ENCODE results near the gene TMEM233. TPM values are rescaled to one million over a fixed set of nuclear protein-coding genes. Genes with fewer than 3 reads are reported as not detected.

Gene TMEM233
- total RNA-seq: not detected in 2 replicates

DNA sequence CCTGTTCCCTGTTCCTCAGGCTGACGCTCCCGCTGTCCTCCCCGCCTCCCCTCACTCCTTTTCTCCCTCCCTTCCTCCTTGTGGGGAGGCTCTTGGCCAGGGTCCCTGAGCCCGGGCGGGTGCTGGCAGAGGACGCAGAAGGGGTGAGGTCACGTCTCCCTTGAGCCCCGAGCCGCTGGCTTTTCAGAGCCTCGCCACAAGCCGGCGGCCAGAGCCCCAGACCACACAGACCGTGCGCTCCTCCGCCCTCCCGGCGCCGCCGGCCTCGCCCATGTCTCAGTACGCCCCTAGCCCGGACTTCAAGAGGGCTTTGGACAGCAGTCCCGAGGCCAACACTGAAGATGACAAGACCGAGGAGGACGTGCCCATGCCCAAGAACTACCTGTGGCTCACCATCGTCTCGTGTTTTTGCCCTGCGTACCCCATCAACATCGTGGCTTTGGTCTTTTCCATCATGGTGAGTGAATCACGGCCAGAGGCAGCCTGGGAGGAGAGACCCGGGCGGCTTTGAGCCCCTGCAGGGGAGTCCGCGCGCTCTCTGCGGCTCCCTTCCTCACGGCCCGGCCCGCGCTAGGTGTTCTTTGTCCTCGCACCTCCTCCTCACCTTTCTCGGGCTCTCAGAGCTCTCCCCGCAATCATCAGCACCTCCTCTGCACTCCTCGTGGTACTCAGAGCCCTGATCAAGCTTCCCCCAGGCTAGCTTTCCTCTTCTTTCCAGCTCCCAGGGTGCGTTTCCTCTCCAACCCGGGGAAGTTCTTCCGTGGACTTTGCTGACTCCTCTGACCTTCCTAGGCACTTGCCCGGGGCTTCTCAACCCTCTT lies at the start of gene TMEM233:
Gene TMEM233, plus strand, starts transcription at position 197 of the 821 bp plus-strand sequence. Its CDS starts 75 bp downstream, at position 272.
- no peak for DNase-seq
- no peaks in the 10 kb centered on the region for H3K9me3 Mint-ChIP-seq
- TF ChIP-seq, protein P1, sequence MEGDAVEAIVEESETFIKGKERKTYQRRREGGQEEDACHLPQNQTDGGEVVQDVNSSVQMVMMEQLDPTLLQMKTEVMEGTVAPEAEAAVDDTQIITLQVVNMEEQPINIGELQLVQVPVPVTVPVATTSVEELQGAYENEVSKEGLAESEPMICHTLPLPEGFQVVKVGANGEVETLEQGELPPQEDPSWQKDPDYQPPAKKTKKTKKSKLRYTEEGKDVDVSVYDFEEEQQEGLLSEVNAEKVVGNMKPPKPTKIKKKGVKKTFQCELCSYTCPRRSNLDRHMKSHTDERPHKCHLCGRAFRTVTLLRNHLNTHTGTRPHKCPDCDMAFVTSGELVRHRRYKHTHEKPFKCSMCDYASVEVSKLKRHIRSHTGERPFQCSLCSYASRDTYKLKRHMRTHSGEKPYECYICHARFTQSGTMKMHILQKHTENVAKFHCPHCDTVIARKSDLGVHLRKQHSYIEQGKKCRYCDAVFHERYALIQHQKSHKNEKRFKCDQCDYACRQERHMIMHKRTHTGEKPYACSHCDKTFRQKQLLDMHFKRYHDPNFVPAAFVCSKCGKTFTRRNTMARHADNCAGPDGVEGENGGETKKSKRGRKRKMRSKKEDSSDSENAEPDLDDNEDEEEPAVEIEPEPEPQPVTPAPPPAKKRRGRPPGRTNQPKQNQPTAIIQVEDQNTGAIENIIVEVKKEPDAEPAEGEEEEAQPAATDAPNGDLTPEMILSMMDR (IDR thresholded peaks at IDR 0.05): no peak
- CTCF ChIA-PET: no interaction called here
- H3K27ac Mint-ChIP-seq: no peak within 1 kb of the TSS
- H3K4me3 Mint-ChIP-seq: no peak within 1 kb of the TSS
- POLR2A ChIA-PET: no interaction called here
- peaks cover 61% of the 10 kb centered on the region for H3K27me3 Mint-ChIP-seq
- no peak for ATAC-seq (ENCODE audit: low read depth)
- H3K36me3 Mint-ChIP-seq (ENCODE audit: low read depth): no peaks in the 10 kb centered on the region
- H3K4me1 Mint-ChIP-seq: peaks cover 6% of the 10 kb centered on the region
- intact Hi-C loops (cut with micrococcal nuclease): no loop called here

DNA sequence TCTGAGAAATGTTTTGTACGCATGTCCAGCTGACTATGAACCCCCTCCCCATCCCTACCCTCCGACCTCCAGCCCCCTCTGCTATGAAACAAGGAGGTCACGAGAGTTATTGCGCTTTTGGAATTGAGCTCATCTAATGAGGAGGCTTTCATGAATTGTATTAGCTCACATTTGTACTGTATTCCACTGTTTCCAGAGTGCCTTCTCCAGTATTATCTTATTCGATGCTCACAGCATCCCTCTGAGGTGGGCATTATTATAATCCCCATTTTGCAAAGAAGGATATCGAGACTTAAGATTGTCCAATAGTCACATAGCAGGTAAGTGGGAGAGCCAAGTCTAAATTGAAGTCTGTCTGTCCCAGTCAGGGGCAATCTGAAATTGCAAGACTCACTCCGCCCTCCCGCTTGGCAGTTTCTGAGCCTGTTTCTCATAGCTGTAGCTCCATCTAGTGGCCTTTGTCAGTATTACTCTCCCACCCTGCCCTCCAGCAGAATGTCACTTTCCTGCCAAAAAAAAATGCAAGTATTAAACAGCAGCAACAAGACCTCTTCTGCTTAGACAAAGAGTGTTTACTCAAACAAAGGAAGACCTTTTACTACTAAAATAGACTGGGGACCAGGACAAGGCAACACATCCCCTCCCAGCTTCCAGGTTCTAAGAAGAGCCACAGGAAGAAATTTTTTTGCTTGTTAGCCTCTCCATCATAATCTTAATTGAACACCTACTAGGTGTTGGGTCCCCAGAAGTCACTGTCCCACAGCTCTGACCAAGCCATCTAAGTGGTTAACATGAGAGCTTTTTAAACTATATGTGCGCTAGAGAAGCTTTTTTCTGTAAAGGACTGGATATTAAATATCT lies 48.6 kb upstream of the TMEM233 start:
- Mint-ChIP-seq H3K27me3 (peaks cover 13% of the 10 kb centered on the region), H3K36me3 (ENCODE audit: low read depth) (no peaks in the 10 kb centered on the region), H3K27ac (no peak overlapping the region), H3K4me1 (no peaks in the 10 kb centered on the region), H3K9me3 (no peaks in the 10 kb centered on the region), H3K4me3 (no peak overlapping the region)
- TF ChIP-seq, protein P1 (IDR thresholded peaks at IDR 0.05): peak; percentile 73
- ChIA-PET POLR2A (no interaction called here), CTCF (interaction anchor here (0.6 to 1.7 kb wide), 5 partner anchors 8 to 1140 kb away, joined by 3 to 6 read pairs (median 4); no protein-coding TSS in a partner anchor)
- intact Hi-C loops (cut with micrococcal nuclease): no loop called here
- ATAC-seq (ENCODE audit: low read depth) (peak; percentile 37), DNase-seq (no peak)

DNA sequence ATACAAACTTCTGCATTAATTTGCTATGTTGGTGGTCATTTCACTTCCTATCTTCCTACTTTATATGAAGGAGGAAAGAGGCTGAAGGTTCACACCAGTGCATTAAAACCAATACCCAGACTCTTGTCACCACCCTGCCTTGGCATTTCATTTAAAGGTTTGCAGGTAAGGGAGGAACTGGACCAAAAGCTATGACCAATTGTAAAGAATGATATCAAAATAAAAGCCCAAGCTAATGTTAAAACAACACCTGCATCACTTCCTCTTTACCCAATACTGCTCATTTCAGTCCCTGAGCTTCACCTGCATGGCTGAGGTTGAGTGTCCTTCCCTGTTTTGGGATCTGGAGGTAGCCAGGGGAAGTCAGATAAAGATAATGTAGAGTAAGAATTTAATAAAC lies 47.2 kb upstream of the TMEM233 start:
- POLR2A ChIA-PET: interaction anchor here (0.6 kb wide), 1 partner anchor 28 kb away, joined by 5 read pairs; no protein-coding TSS in a partner anchor
- CTCF ChIA-PET: interaction anchor here (1.2 kb wide), 2 partner anchors 119 to 569 kb away, joined by 3 read pairs; no protein-coding TSS in a partner anchor
- peaks cover 13% of the 10 kb centered on the region for H3K27me3 Mint-ChIP-seq

DNA sequence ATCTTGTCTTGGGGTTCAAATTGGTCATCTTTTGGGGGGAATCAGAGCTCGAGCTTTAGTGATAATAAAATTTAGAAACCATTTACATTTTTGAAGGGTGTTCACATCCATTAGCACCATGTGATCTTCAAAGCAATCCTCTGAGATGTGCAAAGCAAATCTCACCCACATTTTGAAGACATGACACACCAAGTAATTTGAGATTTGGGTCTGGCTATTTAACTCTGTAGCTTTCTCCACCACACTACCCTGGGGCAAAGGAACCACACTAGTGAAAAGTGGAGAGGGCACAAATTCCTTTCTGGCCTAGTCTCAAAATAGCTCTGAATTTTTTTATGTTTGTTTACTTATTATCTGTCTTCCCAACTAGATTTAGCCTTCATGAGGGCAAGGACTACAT lies 46.6 kb upstream of the TMEM233 start:
- DNase-seq (no peak), ATAC-seq (ENCODE audit: low read depth) (no peak)
- TF ChIP-seq, protein P1 (IDR thresholded peaks at IDR 0.05): no peak
- no peaks in the 10 kb centered on the region for H3K9me3 Mint-ChIP-seq
- H3K4me1 Mint-ChIP-seq: no peaks in the 10 kb centered on the region
- H3K4me3 Mint-ChIP-seq: no peak overlapping the region
- CTCF ChIA-PET: interaction anchor here (1.2 kb wide), 2 partner anchors 118 to 569 kb away, joined by 3 read pairs; no protein-coding TSS in a partner anchor
- intact Hi-C loops (cut with micrococcal nuclease): no loop called here
- H3K27ac Mint-ChIP-seq: no peak overlapping the region
- peaks cover 13% of the 10 kb centered on the region for H3K27me3 Mint-ChIP-seq
- POLR2A ChIA-PET: no interaction called here
- no peaks in the 10 kb centered on the region for H3K36me3 Mint-ChIP-seq (ENCODE audit: low read depth)

More for the DNA sequence above, 47.2 kb upstream of the TMEM233 start:
- no peaks in the 10 kb centered on the region for H3K36me3 Mint-ChIP-seq (ENCODE audit: low read depth)
- H3K4me1 Mint-ChIP-seq: no peaks in the 10 kb centered on the region
- TF ChIP-seq, protein P1 (IDR thresholded peaks at IDR 0.05): no peak
- no peaks in the 10 kb centered on the region for H3K9me3 Mint-ChIP-seq
- no peak overlapping the region for H3K27ac Mint-ChIP-seq
- intact Hi-C loops (cut with micrococcal nuclease): no loop called here
- no peak for ATAC-seq (ENCODE audit: low read depth)
- no peak for DNase-seq
- H3K4me3 Mint-ChIP-seq: no peak overlapping the region

DNA sequence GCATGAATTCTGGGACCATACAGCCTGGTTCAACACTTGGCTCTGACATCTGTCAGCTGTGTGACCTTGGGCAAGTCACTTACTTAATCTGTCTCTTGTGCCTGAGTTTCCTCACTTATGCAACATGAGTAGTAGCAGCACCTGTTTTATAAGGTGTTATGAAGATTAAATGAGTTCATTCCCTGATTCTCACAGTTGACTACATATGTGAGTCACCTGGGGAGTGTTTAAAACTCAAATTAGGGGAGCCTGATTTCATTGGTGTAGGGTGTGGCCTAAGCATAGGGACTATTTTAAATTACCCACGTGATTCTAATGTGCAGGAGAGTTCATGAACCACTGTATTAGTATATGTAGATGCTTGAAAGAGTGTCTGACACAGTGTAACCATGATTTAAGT lies 36.7 kb upstream of the TMEM233 start:
- TF ChIP-seq, protein P1 (IDR thresholded peaks at IDR 0.05): no peak
- no peak for ATAC-seq (ENCODE audit: low read depth)
- intact Hi-C loops (cut with micrococcal nuclease): no loop called here
- no peaks in the 10 kb centered on the region for H3K36me3 Mint-ChIP-seq (ENCODE audit: low read depth)
- H3K27ac Mint-ChIP-seq: no peak overlapping the region
- peaks cover 3% of the 10 kb centered on the region for H3K9me3 Mint-ChIP-seq
- no peaks in the 10 kb centered on the region for H3K4me1 Mint-ChIP-seq
- peaks cover 7% of the 10 kb centered on the region for H3K27me3 Mint-ChIP-seq
- CTCF ChIA-PET: no interaction called here
- DNase-seq: no peak
- H3K4me3 Mint-ChIP-seq: no peak overlapping the region
- POLR2A ChIA-PET: no interaction called here
